ENCODE data around the gene FOXL2. TPM values are rescaled to one million over a fixed set of nuclear protein-coding genes. Genes with fewer than 3 reads are reported as not detected.

Gene FOXL2
- total and polyA plus RNA-seq, 9 of the 15 experiments (the other 6 are each of a cell fraction or from before 2014, with no cell fraction given): 0.27 to 22.1 (median 3.2) TPM

DNA sequence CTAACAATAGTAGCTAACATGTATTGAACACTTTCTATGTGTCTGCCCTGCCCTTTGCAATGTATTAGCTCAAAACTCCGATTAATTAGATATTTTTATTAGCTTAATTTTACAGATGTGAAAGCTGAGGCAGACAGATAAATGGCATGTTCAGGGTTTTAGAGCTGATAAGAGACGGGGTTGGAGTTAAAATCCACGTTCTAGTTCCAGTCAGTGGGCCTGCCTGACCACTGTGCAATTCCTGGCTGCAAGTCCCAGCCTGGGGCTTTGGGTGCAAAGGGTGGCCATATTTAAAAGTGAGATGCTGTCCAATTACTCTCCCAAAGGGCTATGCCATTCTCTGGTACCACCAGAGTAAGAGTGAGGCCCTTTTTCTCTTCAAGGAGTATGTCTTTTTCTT is 33.2 kb downstream of the FOXL2 start (continued):
- TF ChIP-seq, protein P1, sequence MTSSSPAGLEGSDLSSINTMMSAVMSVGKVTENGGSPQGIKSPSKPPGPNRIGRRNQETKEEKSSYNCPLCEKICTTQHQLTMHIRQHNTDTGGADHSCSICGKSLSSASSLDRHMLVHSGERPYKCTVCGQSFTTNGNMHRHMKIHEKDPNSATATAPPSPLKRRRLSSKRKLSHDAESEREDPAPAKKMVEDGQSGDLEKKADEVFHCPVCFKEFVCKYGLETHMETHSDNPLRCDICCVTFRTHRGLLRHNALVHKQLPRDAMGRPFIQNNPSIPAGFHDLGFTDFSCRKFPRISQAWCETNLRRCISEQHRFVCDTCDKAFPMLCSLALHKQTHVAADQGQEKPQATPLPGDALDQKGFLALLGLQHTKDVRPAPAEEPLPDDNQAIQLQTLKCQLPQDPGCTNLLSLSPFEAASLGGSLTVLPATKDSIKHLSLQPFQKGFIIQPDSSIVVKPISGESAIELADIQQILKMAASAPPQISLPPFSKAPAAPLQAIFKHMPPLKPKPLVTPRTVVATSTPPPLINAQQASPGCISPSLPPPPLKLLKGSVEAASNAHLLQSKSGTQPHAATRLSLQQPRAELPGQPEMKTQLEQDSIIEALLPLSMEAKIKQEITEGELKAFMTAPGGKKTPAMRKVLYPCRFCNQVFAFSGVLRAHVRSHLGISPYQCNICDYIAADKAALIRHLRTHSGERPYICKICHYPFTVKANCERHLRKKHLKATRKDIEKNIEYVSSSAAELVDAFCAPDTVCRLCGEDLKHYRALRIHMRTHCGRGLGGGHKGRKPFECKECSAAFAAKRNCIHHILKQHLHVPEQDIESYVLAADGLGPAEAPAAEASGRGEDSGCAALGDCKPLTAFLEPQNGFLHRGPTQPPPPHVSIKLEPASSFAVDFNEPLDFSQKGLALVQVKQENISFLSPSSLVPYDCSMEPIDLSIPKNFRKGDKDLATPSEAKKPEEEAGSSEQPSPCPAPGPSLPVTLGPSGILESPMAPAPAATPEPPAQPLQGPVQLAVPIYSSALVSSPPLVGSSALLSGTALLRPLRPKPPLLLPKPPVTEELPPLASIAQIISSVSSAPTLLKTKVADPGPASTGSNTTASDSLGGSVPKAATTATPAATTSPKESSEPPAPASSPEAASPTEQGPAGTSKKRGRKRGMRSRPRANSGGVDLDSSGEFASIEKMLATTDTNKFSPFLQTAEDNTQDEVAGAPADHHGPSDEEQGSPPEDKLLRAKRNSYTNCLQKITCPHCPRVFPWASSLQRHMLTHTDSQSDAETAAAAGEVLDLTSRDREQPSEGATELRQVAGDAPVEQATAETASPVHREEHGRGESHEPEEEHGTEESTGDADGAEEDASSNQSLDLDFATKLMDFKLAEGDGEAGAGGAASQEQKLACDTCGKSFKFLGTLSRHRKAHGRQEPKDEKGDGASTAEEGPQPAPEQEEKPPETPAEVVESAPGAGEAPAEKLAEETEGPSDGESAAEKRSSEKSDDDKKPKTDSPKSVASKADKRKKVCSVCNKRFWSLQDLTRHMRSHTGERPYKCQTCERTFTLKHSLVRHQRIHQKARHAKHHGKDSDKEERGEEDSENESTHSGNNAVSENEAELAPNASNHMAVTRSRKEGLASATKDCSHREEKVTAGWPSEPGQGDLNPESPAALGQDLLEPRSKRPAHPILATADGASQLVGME (CRISPR knock-in tag; IDR thresholded peaks at IDR 0.05): no peak
- TF ChIP-seq DMBX1 (CRISPR knock-in tag; IDR thresholded peaks at IDR 0.05; ENCODE audit: borderline replicate concordance) (peak; percentile 56; the same call in 1 of the 2 replicates), MCM2 (IDR thresholded peaks at IDR 0.05; ENCODE audit: low read depth) (no peak), L3MBTL2 (IDR thresholded peaks at IDR 0.05) (no peak), ESRRA (IDR thresholded peaks at IDR 0.05; ENCODE audit: borderline replicate concordance, low read depth) (no peak), ZBTB8A (IDR thresholded peaks at IDR 0.05; ENCODE audit: partially characterized antibody) (no peak), FOXP1 (CRISPR knock-in tag; IDR thresholded peaks at IDR 0.05) (no peak), EP400 (IDR thresholded peaks at IDR 0.05) (no peak), BRF1 (IDR thresholded peaks at IDR 0.05; ENCODE audit: borderline replicate concordance, extremely low read depth, insufficient read length) (no peak)
- TF ChIP-seq, protein P2, sequence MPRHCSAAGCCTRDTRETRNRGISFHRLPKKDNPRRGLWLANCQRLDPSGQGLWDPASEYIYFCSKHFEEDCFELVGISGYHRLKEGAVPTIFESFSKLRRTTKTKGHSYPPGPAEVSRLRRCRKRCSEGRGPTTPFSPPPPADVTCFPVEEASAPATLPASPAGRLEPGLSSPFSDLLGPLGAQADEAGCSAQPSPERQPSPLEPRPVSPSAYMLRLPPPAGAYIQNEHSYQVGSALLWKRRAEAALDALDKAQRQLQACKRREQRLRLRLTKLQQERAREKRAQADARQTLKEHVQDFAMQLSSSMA (CRISPR knock-in tag; IDR thresholded peaks at IDR 0.05): no peak
